HG03432 (cell line): Measurements from ENCODE around the gene ZCCHC13.
A peak's percentile ranks its signal among the peaks of the same experiment; 100 is the strongest.
"Not testable (repeated sequence)": the region's sequence is repeated elsewhere in the genome, so short reads cannot be mapped to it uniquely, and the experiment has no call there.

Experiments used
- ATAC-seq: cut with Tn5 transposase; IDR thresholded peaks from one replicate; pipeline ENCODE4 v1.9.1; 2021; ENCODE audit warnings: mild to moderate bottlenecking, moderate library complexity; ENCODE audit not compliant: unreplicated experiment

ZCCHC13 gene

DNA sequence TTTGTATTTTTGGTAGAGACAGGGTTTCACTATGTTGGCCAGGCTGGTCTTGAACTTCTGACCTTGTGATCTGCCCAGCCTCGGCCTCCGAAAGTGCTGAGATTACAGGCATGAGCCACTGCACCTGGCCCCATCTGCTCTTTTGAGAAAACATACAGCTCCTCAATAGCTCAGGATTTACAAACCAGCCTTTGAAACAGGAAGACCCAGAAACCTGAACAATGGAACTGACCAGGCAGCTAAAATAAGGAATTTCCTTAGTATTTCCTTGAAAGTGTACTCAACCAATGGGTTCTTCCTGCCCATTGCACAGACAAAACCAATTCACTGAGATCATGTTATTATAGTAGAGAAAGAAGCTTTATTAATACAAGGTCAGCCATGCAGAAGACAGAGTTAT, 15.3 kb downstream of the ZCCHC13 start:
- not testable (repeated sequence) for ATAC-seq

DNA sequence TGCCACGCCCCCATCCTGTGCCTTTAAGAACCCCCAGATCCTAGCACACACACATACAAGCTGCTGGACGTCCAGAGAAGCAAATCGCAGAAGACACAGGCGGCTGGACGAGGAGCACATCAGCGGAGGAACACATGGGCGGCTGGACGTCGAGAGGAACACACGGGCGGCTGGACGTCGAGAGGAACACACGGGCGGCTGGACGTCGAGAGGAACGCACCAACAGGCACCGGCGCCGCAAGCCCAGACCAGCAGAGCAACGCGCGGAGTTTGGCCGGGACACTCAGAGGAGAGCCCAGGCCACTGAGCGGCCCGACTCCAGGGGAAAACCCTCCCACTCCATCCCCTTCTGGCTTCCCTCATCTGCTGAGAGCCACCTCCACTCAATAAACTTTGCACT, 17.2 kb downstream of the ZCCHC13 start:
- ATAC-seq = no peak

DNA sequence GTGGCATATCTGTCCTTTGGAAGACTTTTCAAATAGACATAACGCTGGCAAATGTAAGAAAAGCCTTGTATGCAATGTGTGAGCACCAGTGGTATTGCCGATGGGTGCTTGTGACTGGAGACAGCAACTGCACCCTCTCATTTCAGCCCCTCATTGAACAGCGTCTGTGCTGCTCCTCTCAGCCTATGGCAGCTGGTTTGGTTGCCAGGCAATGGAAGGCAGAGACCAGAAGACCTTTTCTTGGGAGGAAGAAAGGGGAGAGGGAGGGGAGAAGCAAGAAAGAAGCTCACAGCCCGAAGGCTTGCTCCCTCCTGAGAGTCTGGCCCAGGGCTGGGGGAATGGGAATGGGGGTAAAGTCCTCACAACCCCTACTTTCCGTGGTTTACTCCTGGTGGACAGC, 20.2 kb downstream of the ZCCHC13 start:
- ATAC-seq = no peak

DNA sequence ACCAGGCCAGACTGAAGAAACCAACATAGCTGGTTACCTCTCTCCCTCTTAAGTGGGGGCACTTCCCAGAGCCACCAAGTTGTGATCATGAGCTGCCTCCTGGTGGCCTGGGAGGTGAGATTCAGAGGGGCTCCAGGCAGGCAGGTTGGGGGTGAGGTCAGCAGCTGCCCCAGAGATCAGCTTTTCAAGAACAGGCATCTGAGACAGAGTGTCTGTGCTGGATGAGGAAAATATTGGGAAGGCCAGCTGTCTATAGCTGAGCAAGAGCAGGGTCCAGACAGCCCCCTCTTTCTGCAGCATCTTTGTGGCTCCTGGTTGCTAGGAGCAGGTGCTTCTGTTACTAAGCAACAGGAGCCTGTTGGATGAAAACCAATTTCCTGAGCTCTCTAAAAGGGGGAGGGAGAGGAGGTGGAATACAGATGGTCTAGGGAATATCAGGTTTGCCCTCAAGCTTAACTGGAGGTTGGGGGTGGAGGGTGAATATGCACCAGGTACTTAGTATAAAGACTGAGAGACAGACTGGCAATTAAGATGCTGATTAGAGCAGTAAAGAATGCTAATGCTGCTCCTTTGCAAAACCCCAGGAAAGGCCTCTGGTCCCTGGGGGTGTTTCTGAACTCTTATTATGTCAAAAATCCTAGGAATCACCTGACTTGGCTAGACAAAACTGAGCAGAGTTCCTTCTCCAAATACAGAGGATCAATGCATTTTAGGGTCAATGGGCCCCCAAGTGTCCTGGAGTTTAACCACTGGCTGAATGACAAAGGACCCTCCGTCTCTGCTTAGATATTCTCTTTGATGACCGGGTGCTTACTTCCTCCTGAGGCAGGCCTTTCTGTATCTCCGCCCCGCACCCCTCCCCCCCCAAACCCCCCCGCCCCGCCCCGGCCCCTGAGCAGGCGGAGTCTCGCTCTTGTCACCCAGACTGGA, 21.4 kb downstream of the ZCCHC13 start:
- no peak for ATAC-seq

DNA sequence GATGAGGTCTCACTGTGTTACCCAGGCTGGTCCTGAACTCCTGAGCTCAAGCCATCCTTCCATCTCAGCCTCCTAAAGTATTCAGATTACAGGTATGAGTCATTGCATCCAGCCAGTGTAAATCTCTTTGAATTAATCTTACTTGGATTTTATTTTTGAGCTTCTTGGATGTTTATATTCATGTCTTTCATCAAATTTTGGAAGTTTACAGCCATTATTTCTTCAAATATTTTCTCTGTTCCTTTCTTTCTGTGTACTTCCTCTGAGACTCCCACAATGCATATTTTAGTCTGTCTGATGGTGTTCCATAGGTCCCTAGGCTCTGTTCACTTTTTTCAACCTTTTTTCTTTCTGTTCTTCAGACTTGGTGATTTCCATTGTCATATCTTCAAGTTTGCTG, 34.9 kb downstream of the ZCCHC13 start:
- ATAC-seq = no peak

DNA sequence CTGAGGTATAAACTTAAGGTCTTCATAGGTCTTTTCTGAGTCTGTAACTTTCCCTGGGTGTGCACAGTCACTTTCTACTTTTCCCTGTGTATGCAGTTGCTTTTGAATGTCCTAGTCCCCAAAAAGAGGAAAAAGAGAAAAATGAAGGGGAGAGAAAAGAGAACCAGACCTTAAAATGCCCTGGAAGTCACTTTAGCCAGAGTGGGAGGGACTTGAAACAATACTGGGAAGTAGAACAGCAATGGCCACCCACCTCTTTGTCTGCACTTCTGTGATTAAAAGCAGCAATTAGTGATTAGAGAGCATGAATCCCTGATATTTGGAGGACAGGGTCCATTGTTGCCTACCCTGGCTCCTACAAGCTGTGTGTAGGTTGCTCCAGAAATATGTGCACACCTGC, 36.1 kb downstream of the ZCCHC13 start:
- no peak for ATAC-seq

DNA sequence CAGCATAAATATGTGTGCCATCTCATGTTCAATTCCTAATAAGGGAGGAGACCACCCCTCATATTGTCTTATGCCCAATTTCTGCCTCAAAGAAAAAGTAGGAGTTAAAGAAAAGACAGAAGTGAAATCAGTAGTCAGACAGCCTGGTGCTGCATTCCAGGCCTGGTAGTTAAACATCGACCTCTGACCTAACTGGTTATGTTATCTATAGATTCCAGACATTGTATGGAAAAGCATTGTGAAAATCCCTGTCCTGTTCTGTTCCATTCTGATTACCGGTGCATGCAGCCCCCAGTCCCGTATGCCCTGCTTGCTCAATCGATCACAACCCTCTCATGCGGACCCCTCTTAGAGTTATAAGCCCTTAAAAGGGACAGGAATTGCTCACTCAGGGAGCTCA, 38.2 kb downstream of the ZCCHC13 start:
- ATAC-seq = not testable (repeated sequence)

DNA sequence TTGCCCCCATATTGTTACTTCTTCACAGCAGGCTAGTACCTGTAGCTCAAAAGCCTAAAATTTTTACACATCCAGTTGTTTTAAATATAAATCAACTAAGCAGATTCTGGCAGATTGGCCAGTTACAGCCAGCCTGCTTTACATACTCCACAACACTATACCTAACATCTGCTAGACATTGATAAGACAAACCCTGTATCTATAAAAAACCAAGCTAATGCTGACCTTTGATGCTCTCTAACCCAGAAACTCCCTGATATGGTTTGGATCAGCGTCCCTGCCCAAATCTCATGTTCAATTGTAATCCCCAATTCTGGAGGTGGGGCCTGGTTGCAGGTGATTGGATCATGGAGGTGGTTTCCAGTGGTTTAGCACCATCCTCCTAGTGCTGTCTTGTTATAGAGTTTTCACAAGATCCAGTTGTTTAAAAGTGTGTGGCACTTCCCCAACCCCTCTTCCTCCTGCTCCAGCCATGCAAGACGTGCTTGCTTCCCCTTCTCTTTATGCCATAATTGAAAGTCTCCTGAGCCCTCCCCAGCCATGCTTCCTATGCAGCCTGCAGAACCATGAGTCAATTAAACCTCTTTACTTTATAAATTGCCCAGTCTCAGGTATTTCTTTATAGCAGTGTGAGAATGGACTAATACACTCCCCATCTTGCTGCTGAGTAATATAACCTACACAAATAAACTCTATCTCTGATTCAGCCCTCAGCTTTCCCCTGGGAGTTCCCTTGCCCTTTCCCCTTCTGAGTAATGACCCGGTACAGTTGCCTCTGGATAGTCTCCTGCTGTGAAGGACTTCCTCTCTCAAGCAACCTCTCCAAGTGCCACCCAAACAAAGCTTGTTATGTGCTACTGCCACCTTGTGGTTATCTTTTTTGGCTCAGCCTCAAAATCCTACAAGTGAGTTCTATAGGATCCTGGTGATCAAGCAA, 39.6 kb downstream of the ZCCHC13 start:
- ATAC-seq = peak; percentile 97

DNA sequence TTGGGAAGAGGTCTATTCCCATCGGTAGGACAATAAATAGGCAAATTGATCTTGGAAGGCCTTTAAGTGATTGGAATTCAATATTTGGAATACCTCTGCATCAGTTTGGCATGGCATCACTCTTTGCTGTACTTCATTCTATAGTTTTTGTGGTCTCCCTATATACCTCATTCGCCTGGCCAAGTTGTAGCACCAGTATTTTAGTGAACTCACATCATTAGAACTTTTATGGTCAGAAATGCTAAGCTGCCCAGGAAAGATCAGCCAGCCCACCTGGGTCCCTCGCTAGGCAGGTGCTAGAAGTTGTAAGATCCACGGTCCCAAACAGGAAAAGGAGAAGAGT, 40.3 kb downstream of the ZCCHC13 start:
- ATAC-seq = peak; percentile 26

DNA sequence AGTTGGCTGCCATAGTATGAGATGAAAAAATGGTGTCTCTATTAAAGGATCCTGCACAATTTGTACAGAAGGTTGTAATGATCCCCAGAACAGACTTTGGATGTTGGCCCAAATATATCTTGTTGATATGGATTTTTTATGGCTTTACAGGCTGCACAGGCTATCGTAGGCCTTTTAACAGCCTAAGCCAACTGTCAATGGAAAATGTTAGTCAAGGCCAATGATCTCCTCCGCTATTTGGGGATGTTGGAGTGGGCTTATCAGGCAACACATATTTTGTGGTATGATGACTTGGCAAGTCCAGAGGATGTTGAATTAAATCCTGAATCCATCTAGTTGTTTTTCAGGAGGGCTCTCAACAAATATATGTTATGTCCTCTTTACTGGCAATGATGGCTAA, 42.1 kb downstream of the ZCCHC13 start:
- ATAC-seq = no peak

DNA sequence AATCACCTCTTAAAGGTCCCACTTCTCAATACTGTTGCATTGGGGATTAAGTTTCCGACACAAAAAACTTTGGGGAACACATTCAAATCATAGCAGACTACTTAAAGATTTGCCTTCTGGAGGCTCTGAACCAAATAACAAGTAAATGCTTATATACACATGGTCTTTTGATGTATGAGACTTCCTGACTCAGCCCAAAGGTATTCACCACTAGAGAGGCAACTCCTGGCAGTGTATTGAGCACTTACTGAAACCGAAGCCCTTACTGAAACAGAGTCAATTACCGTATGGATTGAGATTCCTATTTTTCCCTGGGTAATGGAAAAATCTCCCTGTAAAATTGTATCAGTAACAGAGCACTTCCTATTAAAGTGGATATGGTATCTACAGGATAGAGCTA, 45.4 kb downstream of the ZCCHC13 start:
- ATAC-seq = no peak

DNA sequence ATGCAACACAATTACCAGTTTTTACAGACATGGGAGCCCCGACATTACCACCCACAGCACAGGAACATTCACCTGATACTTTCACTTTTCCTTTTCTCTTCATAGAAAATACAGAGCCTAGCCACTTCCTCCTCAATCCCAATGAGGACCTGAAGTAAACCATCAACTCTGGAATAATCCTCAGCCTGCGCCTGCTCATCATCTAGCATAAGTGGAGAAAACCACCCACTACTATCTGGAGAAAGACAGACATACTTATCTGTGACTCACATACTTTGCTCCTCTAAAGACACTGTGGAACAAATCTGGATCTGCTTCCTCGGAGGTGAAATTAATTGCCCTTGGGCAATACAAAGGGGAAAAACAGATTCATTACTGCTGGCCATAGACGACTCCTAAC, 47.8 kb downstream of the ZCCHC13 start:
- no peak for ATAC-seq

DNA sequence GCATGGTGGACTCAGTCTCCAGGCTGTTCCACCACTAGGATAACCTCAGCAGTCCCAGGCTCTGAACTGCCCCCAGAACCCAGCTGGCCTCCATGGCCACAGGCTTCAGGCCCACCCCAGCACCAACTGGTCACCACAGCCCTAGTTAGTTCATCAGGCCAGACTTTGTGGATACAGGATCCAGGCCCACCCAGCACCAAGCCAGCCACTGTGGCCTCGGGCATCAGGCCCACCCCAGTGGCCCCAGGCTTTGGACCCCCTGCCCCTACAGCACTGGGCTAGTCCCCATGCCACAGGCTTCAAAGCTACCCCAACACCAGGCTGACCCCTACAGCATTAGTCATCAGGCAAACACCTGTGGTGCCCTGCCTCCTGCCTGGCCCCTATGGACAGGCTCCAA, 50.0 kb downstream of the ZCCHC13 start:
- no peak for ATAC-seq
